LoVo (cell line): ENCODE results near the gene ZNF212.
"Not testable (repeated sequence)": the region's sequence is repeated elsewhere in the genome, so short reads cannot be mapped to it uniquely, and the experiment has no call there.

Experiments
- DNase-seq: peaks from one replicate; pipeline ENCODE4 v3.0.0-alpha.2; 2016; ENCODE audit warnings: low spot score

ZNF212 gene

DNA sequence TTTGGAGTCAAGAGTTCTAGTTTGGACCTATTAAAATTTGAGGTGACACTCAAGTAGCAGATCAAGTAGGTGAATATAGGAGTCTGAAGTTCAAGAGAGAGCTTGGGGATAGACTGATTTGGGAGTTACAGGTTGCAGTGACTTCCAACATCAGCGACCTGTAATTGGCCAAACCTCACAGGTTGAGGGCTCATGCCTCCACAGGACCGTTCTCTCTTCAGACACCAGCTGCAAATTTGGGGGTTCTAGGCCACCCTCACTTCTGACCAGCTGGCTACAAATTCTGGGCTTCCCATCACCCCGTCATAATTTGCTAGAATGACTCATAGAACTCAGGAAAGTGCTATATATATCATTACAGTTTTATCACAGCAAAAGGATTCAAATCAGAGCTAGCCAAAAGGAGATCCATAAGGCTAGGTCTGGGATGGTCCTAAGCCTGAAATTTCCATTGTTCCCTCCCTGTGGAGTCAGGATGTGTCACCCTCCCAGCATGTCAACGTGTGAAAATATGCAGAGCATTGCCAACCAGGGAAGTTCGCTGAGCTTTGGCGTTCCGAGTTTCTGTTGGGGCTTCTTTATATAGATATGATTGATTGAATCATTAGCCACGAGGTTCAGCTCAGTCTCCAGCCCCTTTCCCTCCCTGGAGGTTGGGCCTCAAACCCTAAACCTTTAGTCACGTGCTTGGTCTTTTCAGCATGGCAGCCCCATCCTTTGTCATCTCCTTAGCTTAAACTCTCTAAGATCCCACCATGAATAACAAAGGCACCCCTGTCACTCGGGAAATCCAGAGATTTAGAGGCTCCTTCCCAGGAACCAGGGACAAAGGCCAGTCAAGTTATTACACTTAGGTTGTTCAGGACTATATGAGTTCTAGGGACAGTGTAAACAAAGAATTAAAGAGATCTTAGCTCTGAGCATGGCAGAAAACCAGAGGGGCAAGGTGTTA lies 20.7 kb upstream of the ZNF212 start:
- no peak for DNase-seq

DNA sequence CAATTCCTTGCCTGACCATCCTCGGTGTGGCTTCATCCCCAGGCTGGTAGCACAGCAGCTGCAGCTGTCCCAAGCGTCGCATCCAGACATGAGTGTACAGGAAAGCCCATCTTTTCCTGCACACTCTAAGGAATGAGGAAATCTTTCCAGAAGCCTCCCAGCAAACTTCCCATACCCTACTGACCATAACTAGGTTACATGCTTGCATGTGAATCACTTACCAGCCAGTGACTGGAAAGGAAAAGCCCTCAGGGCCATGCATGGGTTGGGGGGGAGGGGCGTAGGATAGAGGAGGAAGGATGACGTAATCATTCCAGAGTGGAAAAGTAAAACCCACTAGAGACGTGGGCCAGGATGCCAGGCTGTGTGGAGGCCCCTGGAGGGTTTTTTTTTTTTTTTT lies 18.9 kb upstream of the ZNF212 start:
- DNase-seq: no peak

GRCh38 chr7:149223176-149223575 lies 16.3 kb upstream of the ZNF212 start:
- DNase-seq: no peak

GRCh38 chr7:149223761-149224160 lies 15.7 kb upstream of the ZNF212 start:
- no peak for DNase-seq

DNA sequence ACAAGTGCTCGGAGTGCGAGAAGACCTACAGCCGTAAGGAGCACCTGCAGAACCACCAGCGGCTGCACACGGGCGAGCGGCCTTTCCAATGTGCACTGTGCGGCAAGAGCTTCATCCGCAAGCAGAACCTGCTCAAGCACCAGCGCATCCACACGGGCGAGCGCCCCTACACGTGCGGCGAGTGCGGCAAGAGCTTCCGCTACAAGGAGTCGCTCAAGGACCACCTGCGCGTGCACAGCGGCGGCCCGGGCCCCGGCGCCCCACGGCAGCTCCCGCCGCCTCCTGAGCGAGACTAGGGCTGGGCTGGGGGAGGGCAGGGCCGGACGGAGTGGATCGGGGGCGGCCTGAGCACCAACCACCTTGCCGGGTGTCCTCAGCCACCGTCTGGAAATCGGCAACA lies 15.1 kb upstream of the ZNF212 start:
- no peak for DNase-seq

GRCh38 chr7:149225106-149225505 lies 14.3 kb upstream of the ZNF212 start:
- no peak for DNase-seq

DNA sequence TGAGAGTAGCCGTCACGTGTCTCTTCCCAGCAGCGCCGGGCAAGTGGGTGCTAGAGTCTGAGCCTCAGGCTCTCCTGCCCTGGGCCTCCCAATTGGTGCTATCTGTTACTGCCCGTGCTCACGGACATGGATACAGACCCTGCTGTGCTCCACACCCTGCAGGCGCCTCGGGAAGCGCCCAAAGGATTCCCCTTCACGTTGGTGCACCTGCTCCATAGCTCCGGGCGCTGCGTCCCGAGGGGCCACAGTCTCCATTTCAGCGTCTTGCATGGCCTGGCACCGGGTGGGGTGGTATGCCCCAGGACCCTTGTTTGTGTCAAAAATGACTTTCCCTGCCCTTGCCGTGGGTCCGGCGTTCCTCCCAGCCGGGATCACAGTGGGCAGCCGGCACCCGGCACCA lies 13.8 kb upstream of the ZNF212 start:
- no peak for DNase-seq

GRCh38 chr7:149226366-149226765 lies 13.1 kb upstream of the ZNF212 start:
- not testable (repeated sequence) for DNase-seq

- DNase-seq: no peak
Measured at GRCh38 chr7:149226840-149227494, 12.5 kb upstream of the ZNF212 start.

GRCh38 chr7:149228831-149229471 lies 10.5 kb upstream of the ZNF212 start:
- DNase-seq: no peak

DNA sequence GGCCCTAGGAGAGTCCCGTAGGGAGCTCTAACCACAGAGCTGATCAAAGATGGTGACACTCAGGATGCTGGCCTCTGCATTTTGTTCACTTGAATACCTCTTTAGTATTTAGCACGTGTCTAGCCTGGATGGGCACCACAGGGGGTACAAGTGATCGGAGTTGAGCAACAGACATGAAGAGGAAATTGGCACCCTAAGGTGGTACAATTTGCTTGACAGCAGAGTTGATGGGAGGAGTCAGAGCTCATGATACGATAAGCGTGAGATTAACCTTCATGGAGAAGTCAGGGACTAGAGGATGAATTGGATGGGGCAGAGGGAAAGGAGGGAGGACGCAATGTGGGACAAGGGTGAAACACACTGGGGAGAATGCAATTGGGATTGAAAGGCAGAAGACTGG lies 9.9 kb upstream of the ZNF212 start:
- DNase-seq: peak; percentile 18

- no peak for DNase-seq
Measured at GRCh38 chr7:149232362-149232761, 7.1 kb upstream of the ZNF212 start.

DNA sequence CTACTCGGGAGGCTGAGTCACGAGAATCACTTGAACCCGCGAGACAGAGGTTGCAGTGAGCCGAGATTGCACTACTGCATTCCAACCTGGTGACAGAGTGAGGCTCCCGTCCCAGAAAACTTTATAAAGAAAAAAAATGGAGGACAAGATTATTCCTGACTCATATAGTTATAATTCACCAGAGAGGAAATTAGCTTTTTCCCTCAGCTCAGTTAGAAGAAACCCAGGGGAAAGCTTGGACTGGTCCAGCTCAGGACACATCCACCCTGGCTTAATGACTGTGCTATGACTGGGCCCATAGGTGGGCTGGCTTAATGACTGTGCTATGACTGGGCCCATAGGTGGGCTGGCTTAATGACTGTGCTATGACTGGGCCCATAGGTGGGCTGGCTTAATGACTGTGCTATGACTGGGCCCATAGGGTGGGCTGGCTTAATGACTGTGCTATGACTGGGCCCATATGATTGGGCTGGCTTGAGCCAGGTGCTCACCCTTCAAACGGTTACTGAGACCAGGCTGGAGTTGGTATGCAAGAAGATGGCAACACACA lies 5.7 kb upstream of the ZNF212 start:
- DNase-seq: peak; percentile 28

GRCh38 chr7:149237502-149237901 lies 1.9 kb upstream of the ZNF212 start:
- DNase-seq: no peak

DNA sequence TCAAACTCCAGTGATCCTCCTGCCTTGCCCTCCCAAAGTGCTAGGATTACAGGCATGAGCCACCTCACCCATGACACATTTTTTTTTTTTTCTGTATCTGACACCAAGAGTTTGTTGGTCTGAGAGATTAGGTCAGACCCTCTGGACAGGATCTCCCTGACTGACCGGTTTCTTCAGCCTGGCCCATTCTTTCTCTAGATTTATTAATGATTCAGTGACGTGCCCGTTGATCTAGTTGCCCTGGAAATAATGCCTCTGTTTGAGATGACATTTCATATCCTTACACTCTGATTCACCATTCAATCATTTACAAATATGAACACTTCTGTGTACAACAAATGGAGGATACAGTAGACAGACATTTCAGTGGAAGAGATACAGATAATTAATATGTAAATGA lies 1.4 kb upstream of the ZNF212 start:
- no peak for DNase-seq

GRCh38 chr7:149240637-149241036 lies 1.2 kb downstream of the ZNF212 start:
- no peak for DNase-seq

GRCh38 chr7:149241696-149242095 lies 2.2 kb downstream of the ZNF212 start:
- DNase-seq: no peak

- DNase-seq: no peak
Measured at GRCh38 chr7:149245244-149245643, 5.8 kb downstream of the ZNF212 start.

DNA sequence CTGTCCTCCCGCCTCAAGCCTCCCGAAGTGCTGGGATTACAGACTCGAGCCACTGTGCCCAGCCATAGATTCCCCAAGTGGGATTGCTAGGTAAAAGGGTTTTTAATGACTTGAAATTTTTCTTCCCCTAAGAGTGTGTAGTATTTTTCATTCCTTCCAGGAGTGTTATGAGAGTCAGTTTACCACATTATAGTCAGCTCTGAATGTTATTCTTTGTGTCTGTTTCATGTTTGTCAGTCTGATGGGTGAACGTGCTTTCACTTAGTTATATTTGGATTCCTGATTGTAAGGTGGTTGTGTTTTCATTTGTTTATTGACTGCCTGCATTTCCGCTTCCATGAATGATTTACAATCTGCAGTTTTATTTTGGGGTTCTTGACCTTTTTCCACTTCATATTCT lies 6.3 kb downstream of the ZNF212 start:
- no peak for DNase-seq

GRCh38 chr7:149248777-149249176 lies 9.3 kb downstream of the ZNF212 start:
- no peak for DNase-seq

- not testable (repeated sequence) for DNase-seq
Measured at GRCh38 chr7:149250151-149250550, 10.7 kb downstream of the ZNF212 start.

DNA sequence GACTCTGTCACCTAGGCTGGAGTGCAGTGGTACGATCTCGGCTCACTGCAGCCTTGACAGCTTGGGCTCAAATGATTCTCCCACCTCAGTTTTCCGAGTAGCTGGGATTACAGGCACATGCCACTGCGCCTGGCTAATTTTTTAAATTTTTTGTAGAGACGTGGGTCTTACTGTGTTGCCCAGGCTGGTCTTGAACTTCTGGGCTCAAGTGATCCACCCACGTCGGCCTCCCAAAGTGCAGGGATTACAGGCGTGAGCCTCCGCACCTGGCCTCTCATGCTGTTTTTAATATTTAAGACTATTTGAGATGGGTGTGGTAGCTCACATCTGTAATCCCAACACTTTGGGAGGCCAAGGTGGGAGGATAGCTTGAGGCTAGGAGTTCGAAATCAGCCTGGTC lies 12.1 kb downstream of the ZNF212 start:
- DNase-seq: not testable (repeated sequence)

DNA sequence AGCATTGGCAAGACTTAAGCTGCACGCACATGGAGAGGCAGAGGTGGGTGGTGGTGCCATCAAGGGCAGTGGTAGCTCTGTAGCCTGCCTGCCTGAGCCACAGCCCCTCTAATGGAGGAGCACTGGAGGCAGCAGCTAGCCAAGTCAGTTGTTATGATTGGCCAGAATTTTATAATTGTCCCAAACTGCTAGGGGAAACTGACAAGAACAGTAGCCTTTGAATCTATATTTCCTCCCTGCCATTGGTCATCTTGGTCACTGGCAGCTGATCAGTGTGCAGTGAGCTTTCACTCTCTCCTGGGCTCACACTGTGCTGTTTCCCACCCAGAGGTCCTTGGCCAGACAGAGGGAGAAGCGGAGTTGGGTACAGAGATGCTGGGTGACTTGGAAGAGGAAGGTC lies 12.9 kb downstream of the ZNF212 start:
- DNase-seq: no peak
